ENCODE data around the gene CTNNBIP1.

GRCh38 chr1:9901148-9902059 lies 8.7 kb downstream of the CTNNBIP1 start:
- TF ChIP-seq CTCF (IDR thresholded peaks at IDR 0.05): no peak
- no peak for TF ChIP-seq EZH2 (IDR thresholded peaks at IDR 0.05; ENCODE audit: borderline replicate concordance, insufficient read depth, low read depth, low read length, poor library complexity, severe bottlenecking)
